Lower leg skin (tissue), 4 donors: ENCODE measurements around the gene INPP5D. TPM values are rescaled to one million over a fixed set of nuclear protein-coding genes. Genes with fewer than 3 reads are reported as not detected.

ENCODE experiments used
- DNase-seq, 2 donors: peaks; one replicate each; pipeline ENCODE4 v3.0.0-alpha.2; 2019; ENCODE audit warnings: low spot score in 2 of 2
- H3K4me3 ChIP-seq: fragments of 200-600 bp; sonication (generic); 2 replicates; pipeline ENCODE4 v1.5.1; 2017; ENCODE audit warnings: mild to moderate bottlenecking, low read depth; ENCODE audit not compliant: poor library complexity, severe bottlenecking
- CTCF ChIP-seq, 3 donors: fragments of 450-650 bp; IDR thresholded peaks; one replicate each; pipeline ENCODE4 v1.5.1; 2016; ENCODE audit warnings: antibody characterized with exemption in 3 of 3, mild to moderate bottlenecking in 3 of 3, moderate library complexity in 2 of 3
- POLR2A ChIP-seq, 2 donors: fragments of 450-650 bp; IDR thresholded peaks; one replicate each; pipeline ENCODE4 v1.6.1; 2016 to 2017; ENCODE audit warnings: antibody characterized with exemption in 2 of 2, mild to moderate bottlenecking in 1 of 2, moderate library complexity in 1 of 2
- WGBS, 2 donors: methylation state at CpG; one replicate each; pipeline ENCODE4 v1.1.5; 2018; 5-methylcytosine and 5-hydroxymethylcytosine counted together
- intact Hi-C: fragments of 100-400 bp; cut with DNase I; formaldehyde crosslinking; loops from one replicate; pipeline ENCODE4 v1.15.0; 2023; ENCODE audit warnings: low total_unique reads
- total RNA-seq, 4 donors: library from RNA; depleted of rRNA; stranded (reverse); fragments of >200 nt; gene quantifications; one replicate each; pipeline ENCODE4 v1.1.0, GENCODE V29; 2016

Gene INPP5D
- total RNA-seq, 4 donors from 2014 or later = 8.6 to 15.0 (median 13.0) TPM

GRCh38 chr2:233053928-233054784 lies 6.0 kb upstream of the INPP5D start:
- intact Hi-C loops = no loop called here
- no peak overlapping the region for H3K4me3 ChIP-seq
- WGBS, 2 donors = 26 to 31% methylated on average over 20 to 22 of the region's 22 CpGs
- TF ChIP-seq CTCF (IDR thresholded peaks at IDR 0.05) (peak in 1 of 3 donors; percentile 11), POLR2A (IDR thresholded peaks at IDR 0.05) (no peak)
- peak in 1 of 2 donors; percentile 89 for DNase-seq

GRCh38 chr2:233055362-233055761 lies 4.8 kb upstream of the INPP5D start:
- no peak for DNase-seq
- intact Hi-C loops = no loop called here
- TF ChIP-seq CTCF (IDR thresholded peaks at IDR 0.05) (no peak), POLR2A (IDR thresholded peaks at IDR 0.05) (no peak)
- H3K4me3 ChIP-seq = no peak overlapping the region
- WGBS, 2 donors = 95 to 100% methylated on average over 2 of the region's 2 CpGs

- no peak overlapping the region for H3K4me3 ChIP-seq
- WGBS, 2 donors = 80 to 84% methylated on average over 6 of the region's 6 CpGs
- no peak for TF ChIP-seq CTCF (IDR thresholded peaks at IDR 0.05)
- TF ChIP-seq POLR2A (IDR thresholded peaks at IDR 0.05) = no peak
- intact Hi-C loops = no loop called here
- DNase-seq = peak in 1 of 2 donors; percentile 40
These were observed 3.1 kb upstream of the INPP5D start for GRCh38 chr2:233056961-233057605.

GRCh38 chr2:233058717-233059546 lies 1.2 kb upstream of the INPP5D start:
- TF ChIP-seq POLR2A (IDR thresholded peaks at IDR 0.05) (no peak), CTCF (IDR thresholded peaks at IDR 0.05) (no peak)
- peak in 1 of 2 donors; percentile 83 for DNase-seq
- no peak overlapping the region for H3K4me3 ChIP-seq
- WGBS, 2 donors = 90 to 94% methylated on average over 24 of the region's 24 CpGs
- intact Hi-C loops = no loop called here

GRCh38 chr2:233059547-233059796 lies 670 bp upstream of the INPP5D start:
- no peak overlapping the region for H3K4me3 ChIP-seq
- peak in 1 of 2 donors; percentile 71 for DNase-seq
- intact Hi-C loops = no loop called here

More at GRCh38 chr2:233059547-233059796, 670 bp upstream of the INPP5D start:
- no peak for TF ChIP-seq CTCF (IDR thresholded peaks at IDR 0.05)
- TF ChIP-seq POLR2A (IDR thresholded peaks at IDR 0.05) = no peak
- WGBS, 2 donors = 87 to 89% methylated on average over 7 of the region's 7 CpGs
